ENCODE measurements around the gene CPE.

DNA sequence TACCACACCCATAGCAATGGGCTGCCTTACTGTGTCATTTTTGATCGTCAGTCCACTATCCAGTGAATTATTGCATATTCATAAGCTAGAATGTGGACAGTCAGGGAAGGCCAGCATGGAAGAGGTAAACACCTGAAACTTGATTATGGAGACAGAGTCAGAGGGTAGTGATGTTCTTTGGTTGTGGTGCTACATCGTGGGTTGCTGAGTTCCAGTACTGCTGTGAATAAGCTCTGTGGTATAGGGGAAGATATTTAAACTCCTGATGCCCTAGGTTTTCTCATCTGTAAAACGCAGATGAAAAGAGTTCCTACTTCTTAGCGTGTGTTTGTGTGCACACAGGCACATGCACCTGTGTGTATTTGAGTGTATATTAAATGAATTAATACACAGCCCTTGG is 69.9 kb downstream of the CPE start:
- TF ChIP-seq, protein P1, sequence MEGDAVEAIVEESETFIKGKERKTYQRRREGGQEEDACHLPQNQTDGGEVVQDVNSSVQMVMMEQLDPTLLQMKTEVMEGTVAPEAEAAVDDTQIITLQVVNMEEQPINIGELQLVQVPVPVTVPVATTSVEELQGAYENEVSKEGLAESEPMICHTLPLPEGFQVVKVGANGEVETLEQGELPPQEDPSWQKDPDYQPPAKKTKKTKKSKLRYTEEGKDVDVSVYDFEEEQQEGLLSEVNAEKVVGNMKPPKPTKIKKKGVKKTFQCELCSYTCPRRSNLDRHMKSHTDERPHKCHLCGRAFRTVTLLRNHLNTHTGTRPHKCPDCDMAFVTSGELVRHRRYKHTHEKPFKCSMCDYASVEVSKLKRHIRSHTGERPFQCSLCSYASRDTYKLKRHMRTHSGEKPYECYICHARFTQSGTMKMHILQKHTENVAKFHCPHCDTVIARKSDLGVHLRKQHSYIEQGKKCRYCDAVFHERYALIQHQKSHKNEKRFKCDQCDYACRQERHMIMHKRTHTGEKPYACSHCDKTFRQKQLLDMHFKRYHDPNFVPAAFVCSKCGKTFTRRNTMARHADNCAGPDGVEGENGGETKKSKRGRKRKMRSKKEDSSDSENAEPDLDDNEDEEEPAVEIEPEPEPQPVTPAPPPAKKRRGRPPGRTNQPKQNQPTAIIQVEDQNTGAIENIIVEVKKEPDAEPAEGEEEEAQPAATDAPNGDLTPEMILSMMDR (IDR thresholded peaks at IDR 0.05): no peak
- TF ChIP-seq EZH2 (IDR thresholded peaks at IDR 0.05) (no peak), EZH2phosphoT487 (IDR thresholded peaks at IDR 0.05) (no peak)
